Stimulated activated CD8-positive, alpha-beta memory T cell treated with anti-CD3 and anti-CD28 coated beads, Interleukin-15, amount 100 ng/mL, for 24 hours (primary cell): ENCODE measurements around the gene PIK3C2B.

Source experiments
- DNase-seq: peaks from one replicate; pipeline ENCODE4 v3.0.0-alpha.2; 2020; ENCODE audit warnings: low read depth

The PIK3C2B gene

DNA sequence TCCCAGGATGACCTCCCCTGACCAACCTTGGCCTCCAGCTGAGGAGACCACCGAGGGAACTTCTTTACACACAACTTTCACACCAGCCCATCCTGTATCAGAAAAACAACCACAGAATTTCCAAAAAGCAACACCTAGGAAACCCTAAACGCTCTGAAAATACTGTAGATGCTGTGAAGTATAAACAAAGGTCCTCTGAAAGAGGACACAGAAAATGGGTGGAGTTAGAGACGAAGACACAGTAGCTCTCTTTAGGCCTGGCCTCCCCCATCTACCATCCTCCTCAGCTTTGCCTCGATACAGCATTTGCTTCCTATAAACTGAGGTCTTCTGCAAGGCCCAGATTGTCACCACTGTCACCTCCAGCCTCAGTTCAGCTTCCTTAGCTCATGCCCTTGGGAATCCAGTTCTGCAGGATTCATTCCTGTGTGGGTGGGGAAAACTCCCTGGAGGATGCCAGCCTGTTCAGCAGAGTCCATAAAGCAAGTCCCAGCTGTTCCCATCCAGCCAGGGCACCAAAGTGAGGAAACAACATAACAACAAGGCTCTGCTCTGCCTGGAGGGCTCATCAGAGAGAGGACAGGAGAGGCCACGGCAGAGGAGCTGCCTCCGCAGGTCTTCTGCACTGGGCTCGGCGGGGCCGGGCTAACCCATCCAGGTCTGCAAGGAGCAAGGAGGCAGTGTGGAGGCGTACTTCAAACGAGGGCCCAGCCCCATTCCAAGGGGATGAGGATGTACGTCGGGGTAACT is 15.0 kb downstream of the PIK3C2B start:
- DNase-seq = no peak

DNA sequence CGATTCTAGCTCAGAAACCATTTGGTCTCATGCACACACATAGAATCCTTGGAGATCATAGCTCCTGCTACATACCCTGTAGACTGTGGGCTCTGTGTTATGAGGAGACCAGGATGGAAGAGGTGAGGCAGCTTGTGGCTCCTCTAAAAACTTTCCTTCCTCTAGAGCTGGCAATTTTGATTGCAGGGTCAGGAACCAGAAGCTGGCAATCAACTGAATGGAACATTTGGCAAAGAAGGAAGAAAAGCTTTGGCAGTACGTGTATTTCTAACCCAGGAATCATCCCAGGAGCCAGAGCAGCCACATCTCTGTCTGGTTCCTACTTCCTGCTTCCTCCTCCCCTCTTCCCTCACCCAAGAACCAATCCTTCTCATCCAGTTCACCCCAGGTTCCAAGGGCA is 15.7 kb downstream of the PIK3C2B start:
- no peak for DNase-seq

DNA sequence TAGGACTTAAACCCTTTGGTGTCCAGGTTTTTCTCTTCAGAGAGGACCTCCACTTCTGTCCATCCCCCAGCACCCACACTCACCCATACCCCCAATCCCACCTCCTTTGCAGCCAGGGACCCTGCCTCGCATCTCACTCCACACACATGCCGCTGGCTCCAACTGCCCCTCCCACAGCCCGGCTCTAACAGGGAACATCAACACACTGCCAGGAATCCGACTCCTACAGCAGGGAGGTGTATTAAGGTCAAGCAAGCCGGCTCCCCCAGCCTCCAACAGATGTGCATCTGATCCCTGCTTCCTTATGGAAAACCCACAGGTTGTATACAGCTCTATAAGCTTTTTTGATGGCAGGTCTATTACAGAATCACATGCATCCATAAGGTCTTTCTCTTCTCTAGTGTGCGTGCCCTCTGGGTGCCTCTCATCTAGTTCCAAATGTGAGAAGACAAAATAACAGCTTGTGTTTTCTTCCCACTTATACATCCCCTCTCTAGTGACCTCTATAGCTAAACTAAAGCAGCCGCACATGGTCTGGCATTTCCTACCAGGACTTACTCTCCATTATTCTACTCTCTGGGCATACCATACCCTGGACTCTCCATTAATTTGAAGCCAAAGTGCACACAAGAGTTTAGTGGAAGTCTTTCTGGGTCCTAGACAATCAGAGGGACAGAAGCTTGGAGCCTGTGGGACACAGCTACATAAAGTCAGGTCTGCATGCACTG is 16.3 kb downstream of the PIK3C2B start:
- no peak for DNase-seq

DNA sequence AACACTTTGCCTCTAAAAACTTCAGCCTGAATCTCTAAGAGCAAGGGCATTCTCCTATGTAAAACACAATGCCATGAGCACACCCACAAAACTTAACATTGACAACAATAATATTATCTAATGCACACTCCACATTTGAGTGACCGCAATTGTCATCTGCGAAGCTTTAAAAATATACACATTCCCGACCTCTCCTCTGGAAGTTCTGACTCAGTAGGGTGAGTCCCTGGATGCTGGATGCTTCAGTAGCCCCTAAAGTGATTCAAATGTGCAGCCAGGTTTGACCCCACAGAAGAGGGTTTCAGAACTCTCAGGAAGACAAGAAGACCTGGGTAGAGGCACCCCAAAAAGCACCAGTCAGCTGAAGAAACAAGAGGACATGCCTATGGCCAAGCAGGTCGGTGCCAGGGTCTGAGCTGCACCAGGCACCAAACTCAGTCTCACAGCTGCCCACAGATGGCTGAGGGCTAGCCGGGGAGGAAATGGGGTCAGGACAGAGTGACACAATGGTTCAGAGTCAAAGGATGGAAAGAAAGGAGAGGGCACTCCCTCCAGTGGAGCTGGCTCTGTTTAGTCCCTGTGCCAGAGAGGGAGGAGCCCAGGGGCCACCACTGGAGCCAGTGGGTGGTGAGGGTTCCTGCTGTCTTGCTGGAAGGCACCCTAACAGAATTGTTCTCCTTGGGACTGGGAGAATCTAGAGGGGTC is 17.4 kb downstream of the PIK3C2B start:
- DNase-seq = no peak

DNA sequence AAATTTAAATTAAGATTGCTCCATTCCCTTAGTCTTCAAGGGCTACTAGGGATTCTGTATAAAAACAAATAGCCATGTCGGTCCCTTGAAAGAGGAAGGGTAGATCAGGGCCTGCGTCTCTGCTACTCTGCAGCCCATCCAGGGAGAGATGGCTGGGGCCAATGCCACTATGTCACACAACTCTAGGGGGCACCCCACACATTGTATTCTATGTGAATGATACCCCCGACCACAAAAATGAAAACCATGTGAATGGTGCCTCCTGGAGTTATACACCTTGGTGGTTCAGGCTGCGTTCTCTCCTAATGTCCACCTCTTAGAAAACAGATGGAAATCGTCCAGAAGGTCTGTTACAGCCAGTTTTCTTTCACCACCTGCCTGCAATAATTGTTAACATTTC is 18.0 kb downstream of the PIK3C2B start:
- DNase-seq = no peak

DNA sequence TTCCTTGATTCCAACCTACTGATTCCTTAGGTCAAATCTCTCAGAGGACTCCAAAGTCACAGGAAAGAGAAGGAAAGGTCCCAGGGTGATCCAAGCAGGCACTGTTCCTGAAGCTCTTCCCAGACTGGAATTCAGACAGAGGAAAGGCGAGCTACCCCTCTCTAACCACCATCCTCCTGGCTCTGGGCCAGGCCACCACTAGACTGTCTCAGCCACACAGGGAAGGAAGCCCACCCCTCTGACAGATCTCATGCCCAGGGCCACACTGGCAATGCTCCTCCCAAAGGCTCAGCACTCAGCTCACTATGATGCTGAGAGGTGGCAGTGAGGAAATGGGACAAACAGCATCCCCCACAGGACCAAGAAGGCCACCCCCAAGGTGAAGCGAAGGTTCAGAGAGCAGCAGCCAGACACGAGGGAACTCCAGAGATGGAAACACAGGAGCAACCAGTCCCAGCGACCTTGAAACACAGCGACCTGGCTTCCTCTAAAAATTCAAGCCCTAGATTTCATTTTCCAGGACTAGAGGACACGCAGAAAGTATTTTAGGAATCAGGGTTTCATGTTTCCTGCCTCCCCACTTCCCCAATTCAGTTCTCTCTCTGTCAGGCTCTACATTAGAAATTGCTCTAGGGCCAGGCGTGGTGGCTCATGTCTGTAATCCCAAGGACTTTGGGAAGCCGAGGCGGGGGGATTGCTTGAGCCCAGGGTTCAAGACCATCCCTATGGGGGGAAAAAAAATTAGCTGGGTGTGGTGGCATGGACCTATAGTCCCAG is 18.8 kb downstream of the PIK3C2B start:
- no peak for DNase-seq

DNA sequence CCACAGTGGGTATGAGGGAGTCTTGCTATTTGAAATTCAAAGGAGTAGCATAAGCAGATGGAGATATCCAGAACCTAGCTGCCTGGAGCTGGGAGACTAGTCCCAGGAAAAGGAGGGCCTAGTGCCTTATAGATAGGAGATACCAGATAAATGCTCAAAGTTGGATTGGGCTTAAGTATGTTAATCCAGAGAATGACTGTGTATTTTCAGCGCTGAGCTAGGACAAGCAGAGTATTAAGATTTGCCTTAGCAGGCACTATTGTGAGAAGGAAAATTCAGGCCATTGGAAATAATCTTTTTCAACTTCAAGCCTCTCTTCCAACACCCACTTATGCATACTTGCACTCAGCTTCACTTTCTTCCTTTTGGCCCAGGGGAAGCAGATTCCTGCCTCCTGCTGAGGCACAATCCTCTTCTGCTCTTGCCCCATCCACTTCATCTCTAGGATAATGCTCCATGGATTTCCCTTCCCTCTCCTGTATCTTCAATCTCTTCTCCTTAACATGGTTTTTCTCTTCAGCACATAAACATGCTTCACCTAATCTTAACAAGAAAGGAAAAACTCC is 21.1 kb downstream of the PIK3C2B start:
- no peak for DNase-seq

DNA sequence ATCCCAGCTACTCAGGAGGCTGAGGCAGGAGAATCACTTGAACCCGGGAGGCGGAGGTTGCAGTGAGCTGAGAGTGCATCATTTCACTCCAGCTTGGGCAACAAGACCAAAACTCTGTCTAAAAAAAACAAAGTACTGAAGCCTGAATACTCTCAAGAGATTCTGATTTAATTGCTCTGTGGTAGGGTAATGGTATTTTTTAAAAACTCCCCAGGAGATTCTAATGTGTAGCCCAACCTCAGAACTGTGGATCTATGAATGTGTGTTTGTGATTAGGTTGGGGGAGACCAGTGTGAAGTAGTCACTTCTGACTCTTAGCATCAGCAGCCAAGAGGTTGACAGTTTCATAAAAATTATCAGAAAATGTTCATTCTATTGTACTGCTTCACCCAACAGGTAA is 21.9 kb downstream of the PIK3C2B start:
- DNase-seq = no peak

DNA sequence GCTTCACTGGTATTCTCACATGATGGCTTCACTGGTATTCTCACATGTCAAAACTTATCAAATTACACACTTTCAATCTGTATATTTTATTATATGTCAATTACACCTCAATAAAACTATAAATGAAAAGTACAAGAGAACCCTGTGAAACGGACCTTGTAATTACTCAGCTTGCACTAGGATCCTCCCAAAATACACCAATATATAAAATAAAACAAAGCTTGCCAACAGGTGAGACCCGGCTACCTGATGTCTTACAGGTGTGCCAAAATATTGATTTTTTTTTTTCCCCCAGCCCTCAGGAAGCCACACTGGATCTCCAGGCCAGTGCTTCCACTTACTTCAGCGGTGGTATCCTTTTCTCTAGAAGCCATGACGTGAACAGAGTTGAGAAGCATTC is 22.9 kb downstream of the PIK3C2B start:
- no peak for DNase-seq

DNA sequence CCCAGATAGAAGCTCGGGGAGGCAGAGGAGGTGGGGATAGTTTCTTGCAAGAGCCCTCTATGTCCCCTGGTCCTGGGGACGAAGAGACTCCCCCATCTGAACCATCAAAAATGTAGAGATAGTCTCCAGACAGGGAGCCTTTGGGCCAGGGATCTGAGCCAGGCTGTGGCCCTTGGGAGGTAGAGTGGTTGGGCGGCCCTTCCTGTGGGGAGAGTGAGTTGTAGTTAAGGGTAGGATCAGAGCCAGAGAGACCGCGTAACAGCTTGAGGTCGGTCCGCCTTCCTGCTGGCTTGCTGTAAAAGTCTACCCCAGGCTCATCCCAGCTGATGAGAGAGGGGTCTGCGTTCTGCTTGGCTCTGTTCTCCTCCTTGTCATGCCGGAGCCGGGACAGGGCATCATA is 25.3 kb downstream of the PIK3C2B start:
- no peak for DNase-seq

DNA sequence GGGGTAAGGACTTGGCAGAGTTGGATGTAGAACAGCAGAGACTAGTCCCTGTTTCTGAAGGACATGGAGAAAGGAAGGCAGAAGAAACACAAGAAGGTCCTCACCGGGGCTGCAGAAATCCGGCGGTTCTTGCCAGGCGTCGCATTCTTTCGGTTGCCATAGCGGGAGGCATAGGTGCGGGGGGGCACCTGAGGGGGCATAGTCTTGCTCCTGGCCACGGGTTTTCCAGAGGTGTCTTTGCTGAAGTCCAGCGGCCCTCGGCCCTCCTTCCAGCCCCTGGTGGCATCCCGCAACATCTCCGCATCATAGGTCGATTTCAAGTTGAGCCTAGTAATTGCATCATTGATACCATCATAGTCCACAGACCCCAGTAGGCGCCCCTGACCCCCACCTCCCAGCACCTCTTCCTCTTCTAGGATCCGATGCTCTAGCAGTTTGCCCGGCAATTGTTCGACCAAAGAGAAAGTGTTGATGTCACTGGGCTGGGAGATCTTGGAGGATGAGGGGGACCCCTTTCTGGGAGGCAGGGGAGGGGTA is 25.8 kb downstream of the PIK3C2B start:
- DNase-seq = no peak

DNA sequence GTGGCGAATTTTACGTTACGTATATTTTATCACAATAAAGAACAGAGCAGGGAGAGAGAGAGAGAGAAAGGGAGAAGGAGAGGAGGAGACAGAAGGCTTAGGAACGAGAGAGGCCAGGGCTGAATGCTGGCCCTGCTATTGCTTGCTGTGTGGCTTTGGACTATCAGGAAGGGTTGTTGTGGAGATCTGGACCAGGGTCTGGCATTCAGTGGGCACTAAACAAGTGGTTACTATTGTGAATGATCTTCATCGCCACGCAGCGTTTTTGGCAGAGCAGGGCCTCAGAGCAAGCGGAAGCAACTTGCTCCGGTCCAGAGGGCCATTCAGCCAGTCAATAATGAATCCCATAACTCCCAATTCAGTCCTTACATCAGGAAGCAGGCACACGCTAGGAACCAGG is 26.4 kb downstream of the PIK3C2B start:
- DNase-seq = no peak

DNA sequence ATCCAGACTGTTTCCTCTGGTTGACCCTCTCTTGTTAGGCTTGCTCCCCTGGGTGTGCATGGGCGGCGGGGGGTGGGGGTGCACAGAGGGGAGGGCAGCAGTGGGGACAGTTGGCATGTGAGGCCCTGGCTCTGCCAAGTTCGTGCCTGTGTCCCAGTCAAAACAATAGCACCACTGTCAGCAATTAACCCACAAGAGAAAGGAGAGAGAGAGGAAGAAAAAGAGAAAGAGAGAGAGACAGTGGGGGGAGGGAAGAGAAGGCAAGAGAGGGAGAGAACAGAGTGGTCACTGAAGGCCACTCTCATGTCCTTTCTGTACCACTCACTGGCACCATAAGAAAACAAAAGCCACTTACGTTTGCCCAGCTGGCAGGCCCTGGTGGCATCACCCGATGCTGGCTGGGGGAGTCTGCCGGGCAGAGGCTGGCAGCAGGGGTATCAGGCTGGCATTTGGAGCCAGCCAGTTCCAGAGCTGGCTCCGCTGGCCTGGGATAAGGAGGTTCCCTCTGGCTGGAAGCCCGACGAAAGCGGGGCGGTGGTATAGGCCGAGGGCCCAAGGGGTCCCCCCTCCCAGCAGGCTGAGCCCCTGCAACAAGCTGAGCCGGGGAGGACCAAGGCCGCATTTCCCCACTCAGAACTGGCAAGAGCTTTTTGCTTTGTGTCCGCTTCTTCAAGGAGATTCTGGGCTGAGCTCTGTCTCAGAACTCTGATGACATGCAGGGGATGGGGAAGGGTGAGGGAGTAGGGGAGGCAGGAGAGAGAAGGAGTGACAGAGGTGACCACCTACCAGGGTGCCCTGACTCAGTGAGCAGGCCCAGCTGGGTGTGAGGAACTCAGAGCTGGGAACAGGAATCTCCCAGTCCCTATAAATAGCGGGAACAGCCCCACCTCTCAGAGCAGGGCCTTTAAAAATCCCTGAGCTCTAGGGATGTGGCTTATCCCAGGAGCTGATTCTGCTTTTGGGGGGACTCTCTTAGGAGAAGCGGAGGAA is 27.9 kb downstream of the PIK3C2B start:
- DNase-seq = no peak

DNA sequence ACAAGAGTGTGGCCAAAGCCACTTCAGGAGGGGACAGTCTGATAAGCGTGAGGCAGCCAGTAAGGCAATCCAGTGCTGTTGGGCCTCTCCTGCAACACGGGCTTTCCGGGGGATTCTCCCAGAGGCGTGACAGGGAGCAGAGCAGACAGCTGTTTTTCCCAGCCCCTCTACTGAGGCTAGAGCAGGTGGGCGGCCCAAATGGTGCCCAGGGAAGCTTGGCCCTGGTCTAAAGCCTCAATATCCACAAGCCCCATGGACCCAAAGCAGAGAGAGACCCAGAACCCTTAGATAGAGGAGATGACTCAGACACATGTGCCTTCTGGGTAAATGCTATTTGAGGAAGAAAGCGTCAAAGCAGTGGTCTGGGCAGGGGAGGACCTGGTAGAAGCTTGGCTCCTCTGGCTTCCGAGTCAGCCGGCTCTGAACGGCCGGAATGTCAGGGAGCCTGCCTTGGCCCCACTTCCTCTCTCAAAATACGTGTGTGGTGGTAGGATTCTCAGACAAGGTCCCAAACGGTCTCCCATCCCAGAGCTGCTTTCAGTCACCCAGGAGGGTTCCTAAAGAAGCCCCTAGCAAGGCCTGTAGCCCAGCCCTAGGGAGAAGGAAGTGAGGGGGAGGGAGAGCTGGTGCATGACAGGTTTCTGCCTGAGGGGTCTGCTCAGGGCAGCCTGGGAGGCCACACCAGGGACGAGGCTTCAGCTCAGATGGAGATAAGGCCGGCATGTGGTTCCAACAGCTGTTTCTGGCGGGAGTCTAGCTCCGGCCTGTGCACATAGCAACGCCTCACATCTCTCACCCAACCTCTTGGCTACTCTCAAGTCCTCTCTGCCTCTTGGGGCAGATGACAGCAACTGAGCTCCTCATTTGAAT is 28.8 kb downstream of the PIK3C2B start:
- DNase-seq = no peak

DNA sequence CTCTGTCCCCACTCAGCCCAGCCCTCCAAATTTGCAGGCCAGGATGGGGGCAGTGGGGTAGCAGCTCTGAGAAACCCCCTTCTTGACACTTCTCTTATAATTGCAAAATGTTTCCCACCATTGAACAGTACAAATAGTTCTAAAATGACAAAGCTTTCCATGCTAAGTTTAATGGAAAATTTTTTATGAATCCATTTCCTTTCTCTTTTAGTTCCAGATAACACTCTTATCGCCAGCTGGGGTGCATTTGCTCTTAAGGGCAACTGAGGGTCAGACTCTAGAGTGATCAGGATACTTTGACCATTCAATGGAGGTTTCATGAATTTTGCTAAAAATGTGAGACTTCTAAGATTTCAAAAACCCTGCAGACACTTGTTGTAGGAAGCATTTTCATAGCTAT is 29.9 kb downstream of the PIK3C2B start:
- no peak for DNase-seq

DNA sequence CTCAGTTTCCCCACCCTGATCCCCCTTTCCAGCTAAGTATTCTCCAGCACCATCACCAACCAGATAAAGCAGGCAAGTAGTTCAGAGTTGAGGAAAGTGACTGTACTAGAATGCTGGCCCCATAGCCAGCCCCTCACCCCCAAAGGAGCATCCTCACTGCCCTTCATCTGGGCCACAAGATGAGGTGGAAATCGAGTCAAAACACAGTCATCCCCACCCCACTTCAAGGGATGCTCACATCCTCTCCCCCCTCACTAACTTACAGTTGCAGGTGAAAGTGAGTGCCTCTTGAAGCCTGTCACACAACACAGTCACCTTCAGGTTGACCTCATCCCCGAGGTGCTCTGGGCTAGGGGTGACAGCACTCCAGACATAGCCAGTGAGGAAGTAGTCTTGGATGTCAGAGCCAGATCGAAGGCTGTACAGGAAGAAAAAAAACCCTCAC is 30.4 kb downstream of the PIK3C2B start:
- no peak for DNase-seq

DNA sequence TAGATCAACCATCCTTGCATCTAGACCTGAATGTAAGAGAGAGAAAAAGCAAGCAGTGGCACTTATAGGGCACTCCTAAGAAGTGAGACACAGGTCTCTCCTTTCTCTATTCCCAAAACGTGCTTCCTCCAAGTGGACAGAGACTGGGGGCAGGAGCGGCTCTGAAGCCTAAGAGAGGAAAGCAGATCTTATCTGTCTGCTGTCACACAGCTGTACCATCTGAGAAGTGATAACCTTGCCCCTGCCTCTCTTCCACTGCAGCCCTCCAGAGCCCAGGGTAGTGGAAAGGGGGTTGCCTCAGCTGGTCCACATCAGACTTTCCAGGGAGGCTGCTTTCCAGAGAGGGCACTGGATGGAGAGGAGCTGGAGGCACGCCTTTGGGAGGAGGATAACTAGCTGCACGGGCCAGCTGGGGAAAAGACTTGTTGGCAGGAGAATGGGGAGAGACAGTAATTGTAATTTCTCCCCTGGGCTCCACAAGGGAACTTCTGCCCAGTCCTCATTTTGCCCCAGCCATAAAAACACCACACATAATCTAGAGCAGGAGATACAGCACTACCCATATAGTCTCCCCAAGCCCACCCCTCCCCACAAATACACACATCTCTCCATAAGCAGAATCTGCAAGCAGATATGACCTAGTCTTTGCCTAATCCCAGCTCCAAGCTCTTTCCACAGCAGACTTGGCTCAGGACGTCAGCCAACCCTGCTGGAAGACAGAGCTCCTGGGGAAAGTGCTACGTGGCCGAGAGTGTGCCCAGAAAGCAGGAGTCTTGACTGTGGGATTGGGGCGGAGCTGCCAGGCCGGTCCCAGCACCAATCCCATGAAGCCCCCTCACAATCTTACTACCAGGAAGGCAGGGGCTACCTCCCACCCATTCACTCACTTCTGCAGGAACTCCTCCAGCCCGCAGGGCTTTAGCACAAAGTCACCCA is 31.2 kb downstream of the PIK3C2B start:
- DNase-seq = no peak

DNA sequence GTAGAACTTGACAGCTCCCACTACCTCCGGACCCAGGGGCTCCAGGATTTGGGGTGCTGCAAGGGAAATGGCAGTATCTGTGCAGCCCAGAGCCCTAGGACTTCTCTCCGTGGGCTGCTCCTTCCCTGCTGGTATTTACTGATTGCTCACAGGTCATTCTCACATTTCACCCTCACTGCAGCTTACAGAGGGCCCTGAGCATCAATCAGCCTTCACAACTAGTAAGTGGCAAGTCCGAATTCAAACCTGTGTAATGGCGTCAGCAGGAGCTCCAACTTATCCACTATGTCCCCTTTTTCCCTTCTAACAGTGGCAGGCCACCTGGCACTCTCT is 32.4 kb downstream of the PIK3C2B start:
- no peak for DNase-seq
